ENCODE results near the gene QRICH2.
A peak's percentile ranks its signal among the peaks of the same experiment; 100 is the strongest.

Gene QRICH2

DNA sequence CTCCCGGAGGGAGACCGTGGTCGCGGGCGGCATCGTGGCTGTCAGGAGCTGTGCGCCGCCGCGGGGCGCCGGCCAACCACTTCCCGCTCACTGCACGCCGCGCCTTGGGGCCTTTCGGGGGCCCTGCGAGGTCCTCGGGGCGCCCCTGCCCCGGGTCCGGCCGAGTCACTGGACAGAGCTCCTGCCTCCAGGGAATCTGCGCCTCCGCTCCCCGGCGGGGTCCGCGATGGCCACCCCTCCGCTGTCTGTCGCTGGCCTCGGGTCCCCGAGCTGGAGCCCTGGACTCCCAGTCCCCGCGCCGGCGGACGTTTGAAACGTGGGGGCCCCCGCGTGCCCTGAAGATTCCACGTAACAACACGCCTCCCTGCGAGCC, at the start of gene QRICH2:
TSS of gene QRICH2 (minus strand) at position 311 of the 373 bp plus-strand sequence. CDS start at position 33, 278 bp downstream.
- Histone ChIP-seq H3K79me2 (ENCODE audit: insufficient read depth, low read length) (no peaks in the 10 kb centered on the region), H2AFZ (ENCODE audit: low read length) (no peak within 1 kb of the TSS), H3K4me1 (ENCODE audit: insufficient read depth, low read length, poor library complexity, severe bottlenecking) (no peaks in the 10 kb centered on the region), H3K4me2 (ENCODE audit: low read depth, low read length, poor library complexity, severe bottlenecking) (no peak within 1 kb of the TSS), H3K9me3 (ENCODE audit: insufficient read depth, low read depth, low read length) (no peaks in the 10 kb centered on the region), H3F3A (ENCODE audit: low read depth) (no peaks in the 10 kb centered on the region), H3K27me3 (ENCODE audit: insufficient read depth, low read length, poor library complexity, severe bottlenecking) (no peaks in the 10 kb centered on the region), H4K20me1 (ENCODE audit: insufficient read depth, low read length, poor library complexity, severe bottlenecking) (no peaks in the 10 kb centered on the region), H3K4me3 (ENCODE audit: low read length, poor library complexity, severe bottlenecking) (no peak within 1 kb of the TSS), H3K9ac (ENCODE audit: low read depth, low read length, poor library complexity, severe bottlenecking) (no peak within 1 kb of the TSS), H3K36me3 (ENCODE audit: insufficient read depth, low read length) (peaks cover 31% of the 10 kb centered on the region; the same call in 1 of the 2 replicates), H3K9me2 (replicated peaks; ENCODE audit: low read depth, low read length) (no peaks in the 10 kb centered on the region)
- no peak for TF ChIP-seq CTCF (conservative IDR thresholded peaks at IDR 0.05; ENCODE audit: low read length)
- no peak for TF ChIP-seq EZH2phosphoT487 (IDR thresholded peaks at IDR 0.05; ENCODE audit: borderline replicate concordance)

GRCh38 chr17:76357597-76358158, 49.6 kb upstream of the QRICH2 start:
- H3K4me2 ChIP-seq (ENCODE audit: low read depth, low read length, poor library complexity, severe bottlenecking): no peak overlapping the region
- H3K27me3 ChIP-seq (ENCODE audit: insufficient read depth, low read length, poor library complexity, severe bottlenecking): no peaks in the 10 kb centered on the region
- H3K9ac ChIP-seq (ENCODE audit: low read depth, low read length, poor library complexity, severe bottlenecking): no peak overlapping the region
- H4K20me1 ChIP-seq (ENCODE audit: insufficient read depth, low read length, poor library complexity, severe bottlenecking): peaks cover 3% of the 10 kb centered on the region
- no peaks in the 10 kb centered on the region for H3F3A ChIP-seq (ENCODE audit: low read depth)
- no peaks in the 10 kb centered on the region for H3K9me3 ChIP-seq (ENCODE audit: insufficient read depth, low read depth, low read length)
- H3K9me2 ChIP-seq (replicated peaks; ENCODE audit: low read depth, low read length): no peaks in the 10 kb centered on the region
- no peak for TF ChIP-seq EZH2phosphoT487 (IDR thresholded peaks at IDR 0.05; ENCODE audit: borderline replicate concordance)
- no peak for TF ChIP-seq CTCF (conservative IDR thresholded peaks at IDR 0.05; ENCODE audit: low read length)
- peaks cover 7% of the 10 kb centered on the region for H3K79me2 ChIP-seq (ENCODE audit: insufficient read depth, low read length)
- peak overlapping the region; percentile 10; the same call in 1 of the 2 replicates for H2AFZ ChIP-seq (ENCODE audit: low read length)
- no peak overlapping the region for H3K4me3 ChIP-seq (ENCODE audit: low read length, poor library complexity, severe bottlenecking)
- peaks cover 6% of the 10 kb centered on the region for H3K4me1 ChIP-seq (ENCODE audit: insufficient read depth, low read length, poor library complexity, severe bottlenecking)
- H3K36me3 ChIP-seq (ENCODE audit: insufficient read depth, low read length): no peaks in the 10 kb centered on the region

- Histone ChIP-seq H3F3A (ENCODE audit: low read depth) (no peaks in the 10 kb centered on the region), H3K36me3 (ENCODE audit: insufficient read depth, low read length) (no peaks in the 10 kb centered on the region), H3K4me1 (ENCODE audit: insufficient read depth, low read length, poor library complexity, severe bottlenecking) (peaks cover 10% of the 10 kb centered on the region), H3K79me2 (ENCODE audit: insufficient read depth, low read length) (peaks cover 15% of the 10 kb centered on the region), H3K9me2 (replicated peaks; ENCODE audit: low read depth, low read length) (no peaks in the 10 kb centered on the region), H3K9me3 (ENCODE audit: insufficient read depth, low read depth, low read length) (no peaks in the 10 kb centered on the region), H4K20me1 (ENCODE audit: insufficient read depth, low read length, poor library complexity, severe bottlenecking) (peaks cover 6% of the 10 kb centered on the region), H3K4me3 (ENCODE audit: low read length, poor library complexity, severe bottlenecking) (no peak overlapping the region), H3K27me3 (ENCODE audit: insufficient read depth, low read length, poor library complexity, severe bottlenecking) (no peaks in the 10 kb centered on the region), H3K9ac (ENCODE audit: low read depth, low read length, poor library complexity, severe bottlenecking) (no peak overlapping the region), H3K4me2 (ENCODE audit: low read depth, low read length, poor library complexity, severe bottlenecking) (no peak overlapping the region), H2AFZ (ENCODE audit: low read length) (no peak overlapping the region)
- TF ChIP-seq CTCF (conservative IDR thresholded peaks at IDR 0.05; ENCODE audit: low read length): no peak
- no peak for TF ChIP-seq EZH2phosphoT487 (IDR thresholded peaks at IDR 0.05; ENCODE audit: borderline replicate concordance)
Observed at GRCh38 chr17:76356803-76357456, 48.9 kb upstream of the QRICH2 start.
